GM13976 (cell line): ENCODE data around the gene USP44.

Experiments
- DNase-seq: peaks from one replicate; pipeline ENCODE4 v3.0.0; 2012; ENCODE audit warnings: low spot score
- in situ Hi-C: fragments of 300-500 bp; cut with MboI; formaldehyde crosslinking; loops from one replicate; pipeline ENCODE4 v1.12.0; 2022; ENCODE audit warnings: low sequenced_read_pairs, mixed read lengths, inconsistent platforms; ENCODE audit not compliant: unreplicated experiment
- TF ChIP-seq, protein P1 (sequence below): IDR thresholded peaks from 2 replicates; pipeline ENCODE4 v1.5.1; 2012; ENCODE audit warnings: borderline replicate concordance, mild to moderate bottlenecking; ENCODE audit not compliant: insufficient read depth; ENCODE audit errors: extremely low read depth, missing control alignments, control extremely low read depth

Gene USP44

DNA sequence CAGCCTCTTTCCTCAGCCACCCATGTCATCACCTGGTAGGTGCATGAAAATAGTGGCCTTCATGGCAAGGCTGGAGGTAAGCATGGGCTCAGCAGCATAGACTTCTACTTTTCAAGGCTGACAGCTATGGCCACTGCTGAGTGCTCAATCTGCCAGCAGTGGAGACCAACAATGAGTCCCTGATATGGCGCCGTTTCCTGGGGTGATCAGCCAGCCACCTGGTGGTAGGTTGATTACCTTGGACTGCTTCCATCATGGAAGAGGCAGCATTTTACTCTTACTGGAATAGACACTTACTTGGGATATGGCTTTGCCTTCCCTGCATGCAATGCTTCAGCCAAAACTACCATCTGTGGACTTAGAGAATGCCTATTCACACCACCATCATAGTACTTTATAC lies 39.5 kb upstream of the USP44 start:
- TF ChIP-seq, protein P1, sequence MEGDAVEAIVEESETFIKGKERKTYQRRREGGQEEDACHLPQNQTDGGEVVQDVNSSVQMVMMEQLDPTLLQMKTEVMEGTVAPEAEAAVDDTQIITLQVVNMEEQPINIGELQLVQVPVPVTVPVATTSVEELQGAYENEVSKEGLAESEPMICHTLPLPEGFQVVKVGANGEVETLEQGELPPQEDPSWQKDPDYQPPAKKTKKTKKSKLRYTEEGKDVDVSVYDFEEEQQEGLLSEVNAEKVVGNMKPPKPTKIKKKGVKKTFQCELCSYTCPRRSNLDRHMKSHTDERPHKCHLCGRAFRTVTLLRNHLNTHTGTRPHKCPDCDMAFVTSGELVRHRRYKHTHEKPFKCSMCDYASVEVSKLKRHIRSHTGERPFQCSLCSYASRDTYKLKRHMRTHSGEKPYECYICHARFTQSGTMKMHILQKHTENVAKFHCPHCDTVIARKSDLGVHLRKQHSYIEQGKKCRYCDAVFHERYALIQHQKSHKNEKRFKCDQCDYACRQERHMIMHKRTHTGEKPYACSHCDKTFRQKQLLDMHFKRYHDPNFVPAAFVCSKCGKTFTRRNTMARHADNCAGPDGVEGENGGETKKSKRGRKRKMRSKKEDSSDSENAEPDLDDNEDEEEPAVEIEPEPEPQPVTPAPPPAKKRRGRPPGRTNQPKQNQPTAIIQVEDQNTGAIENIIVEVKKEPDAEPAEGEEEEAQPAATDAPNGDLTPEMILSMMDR, result no peak
- in situ Hi-C loops, result no loop called here
- DNase-seq, result no peak

- in situ Hi-C loops, result no loop called here
- no peak for DNase-seq
- TF ChIP-seq, protein P1, result no peak
These were observed 32.7 kb upstream of the USP44 start for GRCh38 chr12:95583933-95584332.

DNA sequence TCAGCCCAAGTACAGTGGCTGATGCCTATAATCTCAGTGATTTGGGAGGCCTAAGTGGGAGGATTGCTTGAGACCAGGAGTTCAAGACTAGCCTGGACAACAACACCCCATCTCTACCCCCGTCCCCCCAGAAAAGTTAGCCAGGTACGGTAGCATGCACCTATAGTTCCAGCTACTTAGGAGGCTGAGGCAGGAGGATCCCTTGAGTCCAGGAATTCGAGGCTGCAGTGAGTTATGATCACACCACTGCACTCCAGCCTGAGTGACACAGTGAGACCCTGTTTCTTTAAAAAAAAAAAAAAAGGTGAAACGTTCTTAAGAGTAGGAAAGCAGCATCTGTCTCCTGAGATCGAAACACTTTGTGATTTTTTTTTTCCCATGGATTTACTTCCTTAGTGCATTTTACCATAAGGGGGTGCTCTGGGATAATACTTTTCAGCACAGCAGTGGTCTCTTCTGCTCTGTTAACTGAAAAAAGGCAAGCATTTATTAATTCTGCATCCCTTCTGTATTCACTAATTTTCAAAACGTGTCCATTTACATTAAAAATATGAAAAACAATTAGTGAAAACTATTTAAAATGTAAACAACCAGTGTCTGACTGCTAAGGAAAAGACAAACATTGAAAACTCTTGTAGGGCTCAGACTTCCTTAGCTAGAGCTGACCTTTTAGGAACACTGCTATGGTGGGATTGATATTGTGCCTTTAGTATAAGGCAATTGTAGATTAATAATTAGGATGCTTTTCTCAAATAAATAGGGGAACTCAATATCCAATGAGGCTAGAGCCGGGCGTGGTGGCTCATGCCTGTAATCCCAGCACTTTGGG lies 31.2 kb upstream of the USP44 start:
- TF ChIP-seq, protein P1, result no peak
- DNase-seq, result no peak
- in situ Hi-C loops, result no loop called here

- DNase-seq, result no peak
- TF ChIP-seq, protein P1, result no peak
- in situ Hi-C loops, result no loop called here
These were observed 26.5 kb upstream of the USP44 start for GRCh38 chr12:95577820-95578219.

DNA sequence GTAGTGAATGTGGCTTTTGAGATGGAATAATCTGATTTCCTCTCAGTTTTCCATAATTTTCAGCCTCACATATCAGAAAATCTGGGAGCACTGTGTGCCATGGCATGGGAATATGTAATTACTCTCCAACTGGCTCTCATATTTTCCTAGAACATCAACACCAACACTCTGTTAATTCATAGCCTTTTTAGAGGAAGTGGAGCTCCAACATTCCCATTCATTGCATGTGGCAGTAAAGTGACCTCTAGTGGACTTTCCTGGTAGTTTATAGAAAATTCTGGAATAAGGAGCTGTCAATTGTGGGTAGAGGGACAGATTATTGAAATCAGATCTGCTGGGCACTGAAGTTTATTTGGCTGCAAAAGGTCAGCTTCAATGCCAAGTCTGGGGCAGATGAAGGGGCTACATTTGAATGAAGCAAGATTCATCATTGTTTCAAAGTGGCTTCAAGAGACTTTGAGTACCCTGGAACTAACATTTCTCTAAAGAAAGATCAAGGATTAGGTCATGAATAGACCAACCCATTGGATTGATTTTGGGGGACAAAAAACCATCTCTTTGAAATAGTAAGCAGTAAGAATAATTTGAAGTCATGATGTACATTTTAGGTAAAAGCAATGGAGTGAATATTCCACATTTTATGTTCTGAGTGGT lies 23.6 kb upstream of the USP44 start:
- TF ChIP-seq, protein P1, result peak; percentile 35
- in situ Hi-C loops, result no loop called here
- no peak for DNase-seq

- in situ Hi-C loops, result no loop called here
- TF ChIP-seq, protein P1, result no peak
- peak; percentile 51 for DNase-seq
These were observed 22.8 kb upstream of the USP44 start for GRCh38 chr12:95573951-95574576.
